Spleen (tissue), 11 donors: ENCODE data around the gene MRPS17. TPM values are rescaled to one million over a fixed set of nuclear protein-coding genes. Genes with fewer than 3 reads are reported as not detected.

Experiments
- DNase-seq: peaks from one replicate; pipeline ENCODE4 v3.0.0-alpha.2; 2020
- H3K27ac ChIP-seq, 8 donors: fragments of 200-600 bp; sonication (generic) in 7 of 8; 1 replicate in 4 of 8; 2 replicates in 4 of 8; pipeline versions ENCODE4 v1.5.0 to v1.8.0; 2016 to 2021; ENCODE audit warnings: inconsistent platforms in 4 of 8, mild to moderate bottlenecking in 4 of 8, moderate library complexity in 1 of 8
- H3K27me3 ChIP-seq, 7 donors: fragments of 200-600 bp; sonication (generic) in 6 of 7; replicated peaks in 1 of 7; 1 replicate in 4 of 7; 2 replicates in 3 of 7; pipeline versions ENCODE4 v1.5.0 to v1.8.0; 2016 to 2021; ENCODE audit warnings: inconsistent platforms in 3 of 7, mild to moderate bottlenecking in 1 of 7
- H3K36me3 ChIP-seq, 6 donors: fragments of 200-600 bp; sonication (generic) in 5 of 6; 1 replicate in 4 of 6; 2 replicates in 2 of 6; pipeline versions ENCODE4 v1.5.0 to v1.8.0; 2016 to 2021; ENCODE audit warnings: inconsistent platforms in 2 of 6
- H3K4me1 ChIP-seq, 6 donors: fragments of 200-600 bp; sonication (generic) in 5 of 6; 1 replicate in 3 of 6; 2 replicates in 3 of 6; pipeline versions ENCODE4 v1.5.0 to v1.8.0; 2016 to 2021; ENCODE audit warnings: inconsistent platforms in 3 of 6
- H3K4me3 ChIP-seq, 8 donors: fragments of 200-600 bp; sonication (generic) in 7 of 8; 1 replicate in 4 of 8; 2 replicates in 4 of 8; pipeline versions ENCODE4 v1.5.0 to v1.8.0; 2016 to 2021; ENCODE audit warnings: inconsistent platforms in 4 of 8, mild to moderate bottlenecking in 4 of 8, moderate library complexity in 2 of 8
- H3K9me3 ChIP-seq, 8 donors: fragments of 200-600 bp; sonication (generic) in 7 of 8; 1 replicate in 4 of 8; 2 replicates in 4 of 8; pipeline versions ENCODE4 v1.5.0 to v1.8.0; 2016 to 2021; ENCODE audit warnings: inconsistent platforms in 4 of 8
- CTCF ChIP-seq, 11 experiments: fragments of 200-600 bp in 7 of 11; fragments of 450-650 bp in 4 of 11; sonication (generic) in 4 of 11; IDR thresholded peaks in 8 of 11; conservative IDR thresholded peaks in 3 of 11; 1 replicate in 7 of 11; 2 replicates in 4 of 11; pipeline versions ENCODE4 v1.4.0 to v1.8.0; 2016 to 2021; ENCODE audit warnings: antibody characterized with exemption in 11 of 11, inconsistent platforms in 4 of 11, mild to moderate bottlenecking in 1 of 11
- POLR2A ChIP-seq, 3 donors: fragments of 450-650 bp; IDR thresholded peaks; one replicate each; pipeline ENCODE4 v1.5.1; 2017; ENCODE audit warnings: antibody characterized with exemption in 3 of 3, mild to moderate bottlenecking in 1 of 3
- POLR2AphosphoS5 ChIP-seq, 3 donors: sonication (generic); formaldehyde crosslinking; IDR thresholded peaks; one replicate each; pipeline ENCODE4 v1.5.1; 2017; ENCODE audit warnings: antibody characterized with exemption in 3 of 3
- WGBS, 5 donors: extraction: QIAGEN DNeasy Blood & Tissue Kit in 3 of 5; methylation state at CpG; one replicate each; pipeline versions ENCODE4 v1.1.5 to v1.1.7; 2013 to 2018; 5-methylcytosine and 5-hydroxymethylcytosine counted together
- intact Hi-C: fragments of 100-400 bp; cut with DNase I; formaldehyde crosslinking; loops from one replicate; pipeline ENCODE4 v1.15.0; 2023; ENCODE audit warnings: low total_unique reads
- polyA plus RNA-seq, 3 donors: library from polyadenylated mRNA; stranded (reverse); fragments of 200-250 nt; gene quantifications; one replicate each; pipeline ENCODE4 v1.2.1, GENCODE V29; 2013
- total RNA-seq, 7 donors: library from RNA; depleted of rRNA in 3 of 7; stranded (reverse); fragments of >200 nt in 3 of 7; fragmentation: NEBNext Ultra II Directional in 4 of 7; extraction: Animal tissue kit (Norgen Biotek cat#: 25700) in 4 of 7; gene quantifications; one replicate each; pipeline versions ENCODE4 v1.1.0 to v1.2.1, GENCODE V29; 2016 to 2021
- donor health status: healthy with polysubstance abuse.
- donor health status: DM: no; HTN: no; CAD: no; lungs with moderate emphysema.
- donor health status: DM: no; HTN: no; CAD: no.
- donor health status: Bipolar disorder and iron deficiency.
- donor health status: healthy.
- donor health status: DM: no; HTN: no; CAD: no.
- donor health status: DM: yes; HTN: yes; CAD: no.

MRPS17 gene
- total and polyA plus RNA-seq, 10 donors, result 6.4 to 14.1 (median 9.5) TPM

- Histone ChIP-seq H3K27ac (no peak overlapping the region), H3K4me3 (no peak overlapping the region), H3K9me3 (no peaks in the 10 kb centered on the region), H3K36me3 (peaks cover 0 to 39% (median 0%) of the 10 kb centered on the region in 6 donors), H3K27me3 (no peaks in the 10 kb centered on the region), H3K4me1 (peaks cover 2 to 29% (median 10%) of the 10 kb centered on the region in 6 donors)
- 87 to 96% (median 94%) methylated on average over 7 of the region's 7 CpGs for WGBS, 5 donors
- TF ChIP-seq POLR2AphosphoS5 (IDR thresholded peaks at IDR 0.05) (no peak), CTCF (IDR thresholded peaks at IDR 0.05 in 8 of 11, conservative IDR thresholded peaks at IDR 0.05 in 3 of 11) (no peak), POLR2A (IDR thresholded peaks at IDR 0.05) (no peak)
- intact Hi-C loops, result no loop called here
- DNase-seq, result no peak
Observed at GRCh38 chr7:55970561-55970960, 18.9 kb downstream of the MRPS17 start.

DNA sequence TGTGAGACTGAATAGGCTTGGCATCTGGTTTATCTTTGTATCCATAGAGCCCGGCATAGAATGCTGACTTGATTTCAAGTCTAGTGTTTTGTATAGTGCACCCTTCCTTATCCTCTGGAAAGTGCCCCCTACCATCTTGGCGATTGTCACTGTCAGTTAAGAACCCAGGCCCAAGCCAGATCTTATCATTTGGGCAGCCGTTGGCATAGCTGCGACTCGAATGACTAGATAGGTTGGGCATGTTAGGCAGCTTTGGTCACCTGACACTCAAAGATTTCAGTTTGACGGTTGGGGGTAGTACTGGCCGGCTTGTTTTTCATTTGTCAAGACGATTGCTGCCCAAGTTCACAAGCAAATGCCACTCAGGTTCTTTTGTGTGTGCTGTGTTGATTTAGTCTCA lies 19.3 kb downstream of the MRPS17 start:
- no peak for DNase-seq
- TF ChIP-seq CTCF (IDR thresholded peaks at IDR 0.05 in 8 of 11, conservative IDR thresholded peaks at IDR 0.05 in 3 of 11), result no peak
- no peak for TF ChIP-seq POLR2A (IDR thresholded peaks at IDR 0.05)
- no peak for TF ChIP-seq POLR2AphosphoS5 (IDR thresholded peaks at IDR 0.05)
- Histone ChIP-seq H3K27ac (no peak overlapping the region), H3K27me3 (no peaks in the 10 kb centered on the region), H3K4me3 (no peak overlapping the region), H3K36me3 (peaks cover 0 to 39% (median 0%) of the 10 kb centered on the region in 6 donors), H3K9me3 (no peaks in the 10 kb centered on the region), H3K4me1 (peaks cover 0 to 25% (median 7%) of the 10 kb centered on the region in 6 donors)
- intact Hi-C loops, result no loop called here
- WGBS, 5 donors, result 79 to 98% (median 90%) methylated on average over 8 of the region's 8 CpGs

DNA sequence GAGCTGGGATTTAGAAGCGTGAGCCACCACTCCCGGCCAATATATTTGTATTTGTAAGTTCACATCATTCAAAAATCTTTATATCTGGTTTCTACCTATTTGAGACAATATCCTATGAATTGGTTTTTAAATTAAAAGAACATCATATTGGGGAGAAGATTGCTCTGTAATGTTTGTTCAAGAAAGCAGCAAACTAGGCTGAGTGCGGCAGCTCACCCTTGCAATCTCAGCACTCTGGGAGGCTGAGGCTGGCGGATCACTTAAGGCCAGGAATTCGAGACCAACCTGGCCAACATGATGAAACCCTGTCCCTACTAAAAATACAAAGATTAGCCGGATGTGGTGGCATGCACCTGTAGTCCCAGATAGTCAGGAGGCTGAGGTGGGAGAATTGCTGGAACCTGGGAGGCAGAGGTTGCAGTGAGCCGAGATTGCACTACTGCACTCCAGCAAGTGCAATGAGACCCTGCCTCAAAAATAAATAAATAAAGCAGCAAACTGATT lies 22.1 kb downstream of the MRPS17 start:
- no peak for TF ChIP-seq CTCF (IDR thresholded peaks at IDR 0.05 in 8 of 11, conservative IDR thresholded peaks at IDR 0.05 in 3 of 11)
- TF ChIP-seq POLR2AphosphoS5 (IDR thresholded peaks at IDR 0.05), result no peak
- no peak for TF ChIP-seq POLR2A (IDR thresholded peaks at IDR 0.05)
- H3K4me3 ChIP-seq, result no peak overlapping the region
- intact Hi-C loops, result no loop called here
- H3K9me3 ChIP-seq, result no peaks in the 10 kb centered on the region
- peaks cover 0 to 33% (median 9%) of the 10 kb centered on the region in 6 donors for H3K36me3 ChIP-seq
- DNase-seq, result no peak
- H3K4me1 ChIP-seq, result peaks cover 0 to 13% (median 3%) of the 10 kb centered on the region in 6 donors
- no peak overlapping the region for H3K27ac ChIP-seq
- 93 to 99% (median 96%) methylated on average over 7 of the region's 7 CpGs for WGBS, 5 donors
- H3K27me3 ChIP-seq, result no peaks in the 10 kb centered on the region

DNA sequence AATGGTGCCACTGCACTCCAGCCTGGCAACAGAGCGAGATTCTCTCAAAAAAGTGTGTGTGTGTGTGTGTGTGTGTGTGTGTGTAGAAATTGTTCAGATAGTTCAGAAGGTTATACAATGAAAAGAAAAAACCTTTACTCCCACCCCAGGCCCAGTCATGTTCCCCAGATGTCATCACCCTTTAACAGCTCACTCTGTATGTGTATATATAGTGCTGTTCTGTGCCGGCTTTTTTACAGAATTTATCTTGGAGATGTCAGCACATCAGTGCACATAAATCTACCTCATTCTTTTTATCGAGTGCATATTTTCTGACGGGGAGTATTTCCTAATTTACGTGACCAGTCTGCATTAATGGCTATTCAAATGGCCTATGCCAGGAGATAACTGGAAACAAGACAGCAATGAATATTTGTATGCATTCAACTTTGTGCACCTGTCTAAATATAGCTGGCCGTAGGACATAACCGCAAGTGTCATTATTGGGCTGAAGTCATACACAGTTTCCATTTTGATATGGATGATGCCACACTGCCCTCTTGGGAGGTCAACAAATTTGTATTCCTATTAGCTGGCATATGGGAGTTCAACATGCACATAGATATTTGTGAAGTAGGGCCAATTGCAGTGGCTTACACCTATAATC lies 24.4 kb downstream of the MRPS17 start:
- H3K9me3 ChIP-seq, result no peaks in the 10 kb centered on the region
- H3K27me3 ChIP-seq, result no peaks in the 10 kb centered on the region
- no peak overlapping the region for H3K4me3 ChIP-seq
- intact Hi-C loops, result no loop called here
- peaks cover 0 to 8% (median 3%) of the 10 kb centered on the region in 6 donors for H3K4me1 ChIP-seq
- WGBS, 5 donors, result 88 to 96% (median 94%) methylated on average over 7 of the region's 7 CpGs
- TF ChIP-seq POLR2A (IDR thresholded peaks at IDR 0.05), result no peak
- no peak for TF ChIP-seq POLR2AphosphoS5 (IDR thresholded peaks at IDR 0.05)
- TF ChIP-seq CTCF (IDR thresholded peaks at IDR 0.05 in 8 of 11, conservative IDR thresholded peaks at IDR 0.05 in 3 of 11), result no peak
- no peak for DNase-seq
- H3K36me3 ChIP-seq, result peaks cover 0 to 37% (median 30%) of the 10 kb centered on the region in 6 donors
- no peak overlapping the region for H3K27ac ChIP-seq
